ENCODE measurements around the gene TMEM221. TPM values are rescaled to one million over a fixed set of nuclear protein-coding genes. Genes with fewer than 3 reads are reported as not detected.
A peak's percentile ranks its signal among the peaks of the same experiment; 100 is the strongest.

The TMEM221 gene
- total RNA-seq, 3 donors from 2014 or later, result 0.34 to 0.51 TPM; not detected in 1

DNA sequence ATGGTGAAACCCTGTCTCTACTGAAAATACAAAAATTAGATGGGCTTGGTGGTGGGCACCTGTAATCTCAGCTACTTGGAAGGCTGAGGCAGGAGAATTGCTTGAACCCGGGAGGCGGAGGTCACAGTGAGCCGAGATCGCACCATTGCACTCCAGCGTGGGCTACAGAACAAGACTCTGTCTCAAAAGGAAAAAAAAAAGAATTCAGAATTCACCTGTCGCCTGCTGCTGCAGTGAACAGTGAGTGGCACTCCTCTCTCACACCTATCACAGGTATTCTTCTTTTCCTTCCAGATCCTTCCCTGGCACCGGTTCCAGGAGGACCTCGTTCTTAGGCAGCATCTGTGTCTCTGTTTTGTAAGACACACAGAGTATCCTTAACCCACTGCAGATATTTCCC is 34.4 kb downstream of the TMEM221 start:
- H3K4me1 ChIP-seq (ENCODE audit: low read depth), result peaks cover 4% of the 10 kb centered on the region
- intact Hi-C loops (cut with DNase I, micrococcal nuclease), result no loop called here
- TF ChIP-seq, protein P1, sequence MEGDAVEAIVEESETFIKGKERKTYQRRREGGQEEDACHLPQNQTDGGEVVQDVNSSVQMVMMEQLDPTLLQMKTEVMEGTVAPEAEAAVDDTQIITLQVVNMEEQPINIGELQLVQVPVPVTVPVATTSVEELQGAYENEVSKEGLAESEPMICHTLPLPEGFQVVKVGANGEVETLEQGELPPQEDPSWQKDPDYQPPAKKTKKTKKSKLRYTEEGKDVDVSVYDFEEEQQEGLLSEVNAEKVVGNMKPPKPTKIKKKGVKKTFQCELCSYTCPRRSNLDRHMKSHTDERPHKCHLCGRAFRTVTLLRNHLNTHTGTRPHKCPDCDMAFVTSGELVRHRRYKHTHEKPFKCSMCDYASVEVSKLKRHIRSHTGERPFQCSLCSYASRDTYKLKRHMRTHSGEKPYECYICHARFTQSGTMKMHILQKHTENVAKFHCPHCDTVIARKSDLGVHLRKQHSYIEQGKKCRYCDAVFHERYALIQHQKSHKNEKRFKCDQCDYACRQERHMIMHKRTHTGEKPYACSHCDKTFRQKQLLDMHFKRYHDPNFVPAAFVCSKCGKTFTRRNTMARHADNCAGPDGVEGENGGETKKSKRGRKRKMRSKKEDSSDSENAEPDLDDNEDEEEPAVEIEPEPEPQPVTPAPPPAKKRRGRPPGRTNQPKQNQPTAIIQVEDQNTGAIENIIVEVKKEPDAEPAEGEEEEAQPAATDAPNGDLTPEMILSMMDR (IDR thresholded peaks at IDR 0.05), result no peak
- no peaks in the 10 kb centered on the region for H3K36me3 ChIP-seq (ENCODE audit: low read depth)
- H3K9me3 ChIP-seq, result no peaks in the 10 kb centered on the region
- no peak overlapping the region for H3K4me3 ChIP-seq
- DNase-seq (no peak), ATAC-seq (no peak)

DNA sequence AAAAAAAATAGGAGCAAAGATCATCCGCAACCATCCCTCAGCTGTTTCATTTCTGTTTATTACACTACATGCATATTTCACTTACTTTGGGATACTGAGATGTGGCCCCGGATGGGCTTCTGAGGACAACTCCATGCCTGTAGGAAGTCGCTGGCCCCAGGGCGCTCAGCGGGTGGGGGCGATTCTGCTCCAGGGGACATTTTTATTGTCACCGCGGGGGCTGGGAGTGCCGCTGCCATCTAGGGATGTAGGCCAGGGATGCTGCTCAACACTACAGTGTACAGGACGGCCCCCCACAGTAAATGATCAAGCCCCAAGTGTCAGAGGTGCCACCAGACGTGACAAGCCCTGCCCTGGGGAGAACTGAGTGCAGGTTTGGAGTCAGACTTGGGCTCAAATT is 36.7 kb downstream of the TMEM221 start:
- no peak overlapping the region for H3K4me3 ChIP-seq
- H3K36me3 ChIP-seq (ENCODE audit: low read depth), result no peaks in the 10 kb centered on the region
- no peaks in the 10 kb centered on the region for H3K9me3 ChIP-seq
- H3K4me1 ChIP-seq (ENCODE audit: low read depth), result no peaks in the 10 kb centered on the region
- no peak for DNase-seq
- no peak for ATAC-seq
- TF ChIP-seq, protein P1 (IDR thresholded peaks at IDR 0.05), result no peak
- intact Hi-C loops (cut with DNase I, micrococcal nuclease), result no loop called here

DNA sequence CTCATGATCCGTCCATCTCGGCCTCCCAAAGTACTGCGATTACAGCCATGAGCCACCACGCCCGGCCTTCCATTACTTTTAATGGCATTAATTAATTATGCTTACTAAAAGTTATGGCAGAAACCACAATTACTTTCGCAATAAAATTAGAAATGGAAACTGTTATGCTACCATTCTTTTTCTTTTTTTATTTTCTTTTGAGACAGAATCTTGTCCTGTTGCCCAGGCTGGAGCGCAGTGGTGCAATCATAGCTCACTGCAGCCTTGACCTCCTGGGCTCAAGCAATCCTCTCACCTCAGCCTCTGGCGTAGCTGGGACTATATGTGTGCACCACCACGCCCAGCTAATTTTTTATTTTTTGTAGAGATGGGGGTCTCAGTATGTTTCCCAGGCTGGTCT is 38.5 kb downstream of the TMEM221 start:
- Histone ChIP-seq H3K4me1 (ENCODE audit: low read depth) (no peaks in the 10 kb centered on the region), H3K36me3 (ENCODE audit: low read depth) (no peaks in the 10 kb centered on the region), H3K9me3 (no peaks in the 10 kb centered on the region), H3K4me3 (no peak overlapping the region)
- DNase-seq (no peak), ATAC-seq (no peak)
- TF ChIP-seq, protein P1 (IDR thresholded peaks at IDR 0.05), result no peak
- intact Hi-C loops (cut with DNase I, micrococcal nuclease), result no loop called here

DNA sequence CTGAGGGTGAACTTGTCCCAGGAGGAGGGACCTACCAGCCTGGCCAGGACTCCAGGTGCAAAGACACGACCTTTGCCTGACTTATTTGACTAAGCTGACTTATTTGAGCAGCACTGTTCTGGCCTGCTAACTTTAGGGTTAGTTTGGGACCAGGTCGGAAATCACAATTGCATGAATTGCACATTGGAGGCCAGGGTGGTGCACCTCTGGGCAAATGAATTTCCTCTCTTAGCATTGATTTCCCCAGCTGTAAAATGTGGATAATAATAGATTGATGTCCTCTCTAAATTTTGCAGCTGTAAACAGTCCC is 41.6 kb downstream of the TMEM221 start:
- H3K4me3 ChIP-seq, result no peak overlapping the region
- ATAC-seq, result peak; percentile 5
- DNase-seq, result no peak
- no peaks in the 10 kb centered on the region for H3K9me3 ChIP-seq
- TF ChIP-seq, protein P1 (IDR thresholded peaks at IDR 0.05), result no peak
- no peaks in the 10 kb centered on the region for H3K4me1 ChIP-seq (ENCODE audit: low read depth)
- H3K36me3 ChIP-seq (ENCODE audit: low read depth), result no peaks in the 10 kb centered on the region
- intact Hi-C loops (cut with DNase I, micrococcal nuclease), result no loop called here

DNA sequence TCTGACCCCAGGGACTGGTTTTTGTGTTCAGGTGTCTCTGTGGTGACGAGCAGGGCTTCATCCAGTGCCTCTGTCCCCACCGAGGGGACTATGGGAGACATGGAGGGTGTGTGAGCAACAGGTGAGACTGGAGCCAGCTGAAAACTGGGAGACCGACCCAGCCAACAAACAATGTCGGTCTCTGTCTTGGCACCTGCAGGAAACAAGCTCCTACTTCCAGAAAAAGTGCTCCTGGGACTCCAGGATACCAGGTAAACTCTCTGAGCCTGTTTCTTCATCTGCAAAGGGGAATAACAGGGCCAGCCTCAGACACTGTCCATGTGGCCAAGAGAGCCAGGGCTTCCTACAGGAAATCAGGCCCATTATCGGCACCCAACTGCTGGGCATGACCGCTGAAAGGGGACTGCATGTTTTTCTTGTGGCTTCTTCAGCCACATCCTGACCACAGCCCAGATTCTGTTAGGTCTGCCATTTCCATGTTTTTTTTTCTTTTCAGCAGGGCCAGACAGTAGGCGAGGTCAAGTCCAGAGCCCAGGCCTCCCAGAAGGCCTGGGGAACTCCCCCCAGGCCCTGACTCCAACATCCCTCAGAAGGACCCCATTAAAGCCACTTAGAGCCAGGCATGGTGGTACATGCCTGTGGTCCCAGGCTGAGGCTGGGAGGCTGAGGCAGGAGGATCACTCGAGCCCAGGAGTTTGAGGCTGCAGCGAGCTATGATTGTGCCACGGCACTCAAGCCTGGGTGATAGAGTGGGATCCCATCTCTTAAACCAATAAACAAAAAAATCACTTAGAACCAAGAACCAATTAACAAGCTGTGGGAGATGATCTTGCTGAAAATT is 42.2 kb downstream of the TMEM221 start:
- Histone ChIP-seq H3K4me3 (no peak overlapping the region), H3K4me1 (ENCODE audit: low read depth) (no peaks in the 10 kb centered on the region), H3K9me3 (no peaks in the 10 kb centered on the region), H3K36me3 (ENCODE audit: low read depth) (no peaks in the 10 kb centered on the region)
- ATAC-seq (peak; percentile 35), DNase-seq (no peak)
- TF ChIP-seq, protein P1 (IDR thresholded peaks at IDR 0.05), result no peak
- intact Hi-C loops (cut with DNase I, micrococcal nuclease), result no loop called here
